Neutrophil (primary cell): Measurements from ENCODE around the gene ST7.

Source experiments
- H3K27ac ChIP-seq: fragments of 200-600 bp; sonication (generic); 2 replicates; pipeline ENCODE4 v1.5.1; 2016; ENCODE audit warnings: mild to moderate bottlenecking, moderate library complexity
- H3K27me3 ChIP-seq: fragments of 200-600 bp; sonication (generic); 2 replicates; pipeline ENCODE4 v1.6.0; 2016; ENCODE audit warnings: mild to moderate bottlenecking
- H3K36me3 ChIP-seq: fragments of 200-600 bp; sonication (generic); 2 replicates; pipeline ENCODE4 v1.5.1; 2017
- H3K4me1 ChIP-seq, 2 experiments: fragments of 200-600 bp in 1 of 2; sonication (generic) in 1 of 2; 1 replicate in 1 of 2; 2 replicates in 1 of 2; pipeline versions ENCODE4 v1.5.1 to v1.6.1; 2013 to 2016; ENCODE audit warnings: low read depth in 1 of 2, low read length in 1 of 2, mild to moderate bottlenecking in 1 of 2, moderate library complexity in 1 of 2; ENCODE audit not compliant: control insufficient read depth in 1 of 2, insufficient read depth in 1 of 2
- H3K4me3 ChIP-seq, 2 experiments: fragments of 200-600 bp in 1 of 2; sonication (generic) in 1 of 2; 1 replicate in 1 of 2; 2 replicates in 1 of 2; pipeline ENCODE4 v1.5.1; 2013 to 2016; ENCODE audit warnings: low read depth in 1 of 2, low read length in 1 of 2, mild to moderate bottlenecking in 1 of 2, moderate library complexity in 1 of 2
- H3K9me3 ChIP-seq: fragments of 200-600 bp; sonication (generic); 2 replicates; pipeline ENCODE4 v1.5.1; 2016
- CTCF ChIP-seq: fragments of 200-600 bp; sonication (generic); IDR thresholded peaks from 2 replicates; pipeline ENCODE4 v1.5.1; 2016; ENCODE audit warnings: antibody characterized with exemption

The ST7 gene

GRCh38 chr7:117211614-117212013 is 258.3 kb downstream of the ST7 start:
- Histone ChIP-seq H3K27me3 (no peaks in the 10 kb centered on the region), H3K9me3 (no peaks in the 10 kb centered on the region), H3K27ac (no peak overlapping the region), H3K36me3 (no peaks in the 10 kb centered on the region), H3K4me3 (no peak overlapping the region), H3K4me1 (no peaks in the 10 kb centered on the region)
- TF ChIP-seq CTCF, result no peak

GRCh38 chr7:117212969-117213877 is 259.9 kb downstream of the ST7 start:
- no peaks in the 10 kb centered on the region for H3K9me3 ChIP-seq
- peak; percentile 53 for TF ChIP-seq CTCF
- H3K4me3 ChIP-seq, result no peak overlapping the region
- H3K4me1 ChIP-seq, result no peaks in the 10 kb centered on the region
- H3K36me3 ChIP-seq, result no peaks in the 10 kb centered on the region
- H3K27me3 ChIP-seq, result no peaks in the 10 kb centered on the region
- no peak overlapping the region for H3K27ac ChIP-seq

GRCh38 chr7:117216010-117216409 is 262.7 kb downstream of the ST7 start:
- no peak overlapping the region for H3K27ac ChIP-seq
- H3K27me3 ChIP-seq, result no peaks in the 10 kb centered on the region

GRCh38 chr7:117216436-117217069 is 263.3 kb downstream of the ST7 start:
- Histone ChIP-seq H3K27ac (no peak overlapping the region), H3K36me3 (no peaks in the 10 kb centered on the region), H3K4me3 (no peak overlapping the region), H3K4me1 (no peaks in the 10 kb centered on the region), H3K27me3 (no peaks in the 10 kb centered on the region), H3K9me3 (no peaks in the 10 kb centered on the region)
- TF ChIP-seq CTCF, result no peak

More at GRCh38 chr7:117216010-117216409, 262.7 kb downstream of the ST7 start:
- no peaks in the 10 kb centered on the region for H3K4me1 ChIP-seq
- H3K36me3 ChIP-seq, result no peaks in the 10 kb centered on the region
- TF ChIP-seq CTCF, result no peak
- no peaks in the 10 kb centered on the region for H3K9me3 ChIP-seq
- no peak overlapping the region for H3K4me3 ChIP-seq

GRCh38 chr7:117217106-117218035 is 264.1 kb downstream of the ST7 start:
- H3K36me3 ChIP-seq, result no peaks in the 10 kb centered on the region
- no peaks in the 10 kb centered on the region for H3K4me1 ChIP-seq
- H3K27ac ChIP-seq, result no peak overlapping the region
- no peaks in the 10 kb centered on the region for H3K27me3 ChIP-seq
- no peaks in the 10 kb centered on the region for H3K9me3 ChIP-seq
- no peak for TF ChIP-seq CTCF
- H3K4me3 ChIP-seq, result no peak overlapping the region
